H9 (cell line): ENCODE data around the gene LMLN. TPM values are rescaled to one million over a fixed set of nuclear protein-coding genes. Genes with fewer than 3 reads are reported as not detected.
"Not testable (repeated sequence)": the region's sequence is repeated elsewhere in the genome, so short reads cannot be mapped to it uniquely, and the experiment has no call there.

Source experiments
- DNase-seq: peaks from one replicate; pipeline ENCODE4 v3.0.0-alpha.2; 2017
- H2AFZ ChIP-seq: one replicate; pipeline ENCODE4 v1.6.1; 2013; ENCODE audit warnings: mild to moderate bottlenecking, low read length, control low read depth, moderate library complexity
- H2AK5ac ChIP-seq: 2 replicates; pipeline ENCODE4 v1.6.1; 2013; ENCODE audit warnings: low read length, control low read depth, mixed read lengths; ENCODE audit not compliant: insufficient read length
- H2BK120ac ChIP-seq: one replicate; pipeline ENCODE4 v1.6.1; 2013; ENCODE audit warnings: low read depth, mild to moderate bottlenecking, low read length, control low read depth, inconsistent platforms; ENCODE audit not compliant: poor library complexity, severe bottlenecking
- H2BK12ac ChIP-seq: 2 replicates; pipeline ENCODE4 v1.6.1; 2013; ENCODE audit warnings: low read length, control low read depth, mixed read lengths, low read depth; ENCODE audit not compliant: insufficient read length
- H2BK15ac ChIP-seq: 2 replicates; pipeline ENCODE4 v1.6.1; 2013; ENCODE audit warnings: low read depth, low read length, control low read depth
- H2BK20ac ChIP-seq: one replicate; pipeline ENCODE4 v1.6.1; 2013; ENCODE audit warnings: low read depth, mild to moderate bottlenecking, low read length, control low read depth, inconsistent platforms; ENCODE audit not compliant: poor library complexity, severe bottlenecking
- H2BK5ac ChIP-seq: 2 replicates; pipeline ENCODE4 v1.6.1; 2013; ENCODE audit warnings: low read length, control low read depth, mixed read lengths; ENCODE audit not compliant: insufficient read length
- H3K14ac ChIP-seq: 2 replicates; pipeline ENCODE4 v1.6.1; 2013; ENCODE audit warnings: low read length, control low read depth; ENCODE audit not compliant: insufficient read depth
- H3K18ac ChIP-seq: 2 replicates; pipeline ENCODE4 v1.6.1; 2013; ENCODE audit warnings: low read depth, mild to moderate bottlenecking, mixed read lengths, low read length, control low read depth; ENCODE audit not compliant: insufficient read length
- H3K23ac ChIP-seq: 2 replicates; pipeline ENCODE4 v1.6.1; 2013; ENCODE audit warnings: low read length, control low read depth, mixed read lengths, low read depth; ENCODE audit not compliant: insufficient read length
- H3K23me2 ChIP-seq: 2 replicates; pipeline ENCODE4 v1.6.1; 2013; ENCODE audit warnings: low read depth, mild to moderate bottlenecking, mixed read lengths, low read length, control low read depth; ENCODE audit not compliant: insufficient read length, poor library complexity, severe bottlenecking
- H3K27ac ChIP-seq: 2 replicates; pipeline ENCODE4 v1.5.1; 2013; ENCODE audit warnings: low read length, control low read depth, mixed read lengths, low read depth; ENCODE audit not compliant: insufficient read length
- H3K27me3 ChIP-seq: 2 replicates; pipeline ENCODE4 v1.6.1; 2013; ENCODE audit warnings: low read length, control low read depth, inconsistent platforms; ENCODE audit not compliant: insufficient read depth
- H3K4ac ChIP-seq: 2 replicates; pipeline ENCODE4 v1.6.1; 2013; ENCODE audit warnings: low read depth, mild to moderate bottlenecking, control low read depth, inconsistent platforms, low read length, moderate library complexity
- H3K4me1 ChIP-seq: 2 replicates; pipeline ENCODE4 v1.6.1; 2013; ENCODE audit warnings: low read length, control low read depth, inconsistent platforms; ENCODE audit not compliant: insufficient read depth
- H3K4me2 ChIP-seq: 2 replicates; pipeline ENCODE4 v1.6.1; 2013; ENCODE audit warnings: low read length, control low read depth, mixed read lengths; ENCODE audit not compliant: insufficient read length, insufficient read depth
- H3K56ac ChIP-seq: 2 replicates; pipeline ENCODE4 v1.6.1; 2013; ENCODE audit warnings: low read depth, mild to moderate bottlenecking, mixed read lengths, low read length, control low read depth; ENCODE audit not compliant: insufficient read length
- H3K79me1 ChIP-seq: 2 replicates; pipeline ENCODE4 v1.6.1; 2013; ENCODE audit warnings: low read depth, mild to moderate bottlenecking, moderate library complexity, low read length, control low read depth, inconsistent platforms; ENCODE audit not compliant: insufficient read depth, poor library complexity, severe bottlenecking
- H3K79me2 ChIP-seq: 2 replicates; pipeline ENCODE4 v1.6.1; 2013; ENCODE audit warnings: low read length, control low read depth, inconsistent platforms; ENCODE audit not compliant: insufficient read depth
- H3K9ac ChIP-seq: 2 replicates; pipeline ENCODE4 v1.6.1; 2013; ENCODE audit warnings: low read length, control low read depth, mixed read lengths; ENCODE audit not compliant: insufficient read length; ENCODE audit errors: extremely low read depth
- H3K9me3 ChIP-seq: one replicate; pipeline ENCODE4 v1.6.1; 2013; ENCODE audit warnings: low read depth, low read length, inconsistent platforms; ENCODE audit not compliant: control insufficient read depth
- H3T11ph ChIP-seq: one replicate; pipeline ENCODE4 v1.6.1; 2013; ENCODE audit warnings: mild to moderate bottlenecking, low read length, control low read depth, inconsistent platforms
- H4K20me1 ChIP-seq: one replicate; pipeline ENCODE4 v1.6.1; 2013; ENCODE audit not compliant: control insufficient read depth, insufficient read length, insufficient read depth
- H4K5ac ChIP-seq: 2 replicates; pipeline ENCODE4 v1.6.1; 2013; ENCODE audit warnings: low read depth, mild to moderate bottlenecking, mixed read lengths, low read length, control low read depth; ENCODE audit not compliant: insufficient read length
- H4K8ac ChIP-seq: replicated peaks from 2 replicates; pipeline ENCODE4 v1.6.1; 2013; ENCODE audit warnings: low read length, control low read depth, mixed read lengths, low read depth; ENCODE audit not compliant: insufficient read length
- H4K91ac ChIP-seq: 2 replicates; pipeline ENCODE4 v1.6.1; 2013; ENCODE audit warnings: low read depth, mild to moderate bottlenecking, moderate library complexity, mixed read lengths, low read length, control low read depth; ENCODE audit not compliant: insufficient read length
- H3K27ac Mint-ChIP-seq, 3 experiments: 2 replicates in 2 of 3; 3 replicates in 1 of 3; pipeline ENCODE4 v1.8.0; 2020 to 2021; ENCODE audit warnings: mixed read lengths in 3 of 3, mild to moderate bottlenecking in 1 of 3, moderate library complexity in 1 of 3
- H3K27me3 Mint-ChIP-seq: 2 replicates; pipeline ENCODE4 v1.8.0; 2021; ENCODE audit warnings: low read depth, mild to moderate bottlenecking, moderate library complexity, mixed read lengths
- H3K36me3 Mint-ChIP-seq, 3 experiments: 2 replicates in 2 of 3; 3 replicates in 1 of 3; pipeline ENCODE4 v1.8.0; 2020 to 2021; ENCODE audit warnings: low read depth in 3 of 3, mixed read lengths in 3 of 3; ENCODE audit not compliant: insufficient read depth in 1 of 3
- H3K4me1 Mint-ChIP-seq, 2 experiments: 2 replicates each; pipeline ENCODE4 v1.8.0; 2020; ENCODE audit warnings: mixed read lengths in 2 of 2
- H3K4me3 Mint-ChIP-seq, 2 experiments: 2 replicates in 1 of 2; 3 replicates in 1 of 2; pipeline ENCODE4 v1.8.0; 2020 to 2021; ENCODE audit warnings: mild to moderate bottlenecking in 2 of 2, mixed read lengths in 2 of 2, moderate library complexity in 1 of 2
- H3K9me3 Mint-ChIP-seq, 2 experiments: 2 replicates in 1 of 2; 3 replicates in 1 of 2; pipeline ENCODE4 v1.8.0; 2020; ENCODE audit warnings: mild to moderate bottlenecking in 2 of 2, mixed read lengths in 2 of 2, moderate library complexity in 1 of 2
- CTCF ChIP-seq: fragments of 200-600 bp; sonication (generic); conservative IDR thresholded peaks from 3 replicates; pipeline ENCODE4 v1.8.0; 2021; ENCODE audit warnings: antibody characterized with exemption, mild to moderate bottlenecking
- WGBS: extraction: QIAGEN DNeasy Blood & Tissue Kit; methylation state at CpG from one replicate; pipeline ENCODE4 v1.1.7; 2013; ENCODE audit warnings: missing lambda C conversion rate, low lambda C conversion rate, mixed read lengths; ENCODE audit not compliant: insufficient read length; ENCODE audit errors: extremely low coverage; 5-methylcytosine and 5-hydroxymethylcytosine counted together
- total RNA-seq: library from RNA; stranded (reverse); gene quantifications from 2 replicates; pipeline ENCODE4 v1.2.1, GENCODE V29; 2021

The LMLN gene
- total RNA-seq, 1 experiment from 2014 or later = 3.8 TPM

- Histone ChIP-seq H3K4me2 (no peak overlapping the region), H3K27me3 (no peaks in the 10 kb centered on the region), H3K18ac (no peak overlapping the region), H4K8ac (no peak overlapping the region), H2BK5ac (no peak overlapping the region), H2AK5ac (no peak overlapping the region), H3K23me2 (no peaks in the 10 kb centered on the region), H3K4ac (no peak overlapping the region), H3K9me3 (peaks cover 11% of the 10 kb centered on the region), H2AFZ (no peak overlapping the region), H3T11ph (no peak overlapping the region), H2BK120ac (no peak overlapping the region), H3K56ac (no peak overlapping the region), H4K91ac (no peak overlapping the region), H3K4me1 (no peaks in the 10 kb centered on the region), H2BK20ac (no peak overlapping the region), H3K79me2 (no peaks in the 10 kb centered on the region), H2BK12ac (no peak overlapping the region), H3K27ac (no peak overlapping the region), H4K5ac (no peak overlapping the region), H3K14ac (no peak overlapping the region), H3K79me1 (no peaks in the 10 kb centered on the region), H3K9ac (no peak overlapping the region), H2BK15ac (no peak overlapping the region), H3K23ac (no peak overlapping the region), H4K20me1 (no peaks in the 10 kb centered on the region)
- Mint-ChIP-seq H3K4me1 (no peaks in the 10 kb centered on the region), H3K9me3 (peaks cover 27 to 29% of the 10 kb centered on the region in 2 experiments), H3K36me3 (peaks cover 10 to 16% (median 12%) of the 10 kb centered on the region in 3 experiments), H3K27ac (no peak overlapping the region), H3K4me3 (no peak overlapping the region), H3K27me3 (peaks cover 6% of the 10 kb centered on the region; the same call in 1 of the 2 replicates)
- TF ChIP-seq CTCF = no peak
- DNase-seq = no peak
- no CpG with 5 or more reads among the region's 2 CpGs for WGBS
Observed at GRCh38 chr3:198051836-198052235, 91.8 kb downstream of the LMLN start.

- not testable (repeated sequence) for H3K4me1 Mint-ChIP-seq, H4K91ac ChIP-seq, H3K56ac ChIP-seq, H3K23me2 ChIP-seq, H3K4me2 ChIP-seq, H3K4me1 ChIP-seq, H2AK5ac ChIP-seq, H3K27ac Mint-ChIP-seq, H3K79me1 ChIP-seq, H2AFZ ChIP-seq, H2BK120ac ChIP-seq, H3K4ac ChIP-seq, H3K4me3 Mint-ChIP-seq, H3K27ac ChIP-seq, H3K79me2 ChIP-seq, H3K14ac ChIP-seq, H3K23ac ChIP-seq, H4K8ac ChIP-seq, H2BK12ac ChIP-seq, DNase-seq, H2BK5ac ChIP-seq, H2BK15ac ChIP-seq, H3K27me3 Mint-ChIP-seq, H3K18ac ChIP-seq, H3T11ph ChIP-seq, H4K5ac ChIP-seq, H3K9ac ChIP-seq, H2BK20ac ChIP-seq, H4K20me1 ChIP-seq, H3K27me3 ChIP-seq
- H3K9me3 Mint-ChIP-seq = peaks cover 27 to 32% of the 10 kb centered on the region in 2 experiments
- peaks cover 10 to 16% (median 12%) of the 10 kb centered on the region in 3 experiments for H3K36me3 Mint-ChIP-seq
- peaks cover 11% of the 10 kb centered on the region for H3K9me3 ChIP-seq
Observed at GRCh38 chr3:198053462-198053861, 93.4 kb downstream of the LMLN start.
